OCI-LY7 (cell line): Measurements from ENCODE around the gene PITPNC1. TPM values are rescaled to one million over a fixed set of nuclear protein-coding genes. Genes with fewer than 3 reads are reported as not detected.

ENCODE experiments used
- BruUV-seq: library from RNA; stranded (reverse); fragments of 400-500 nt; replicated peaks from 2 replicates; lab custom pipeline; 2021; lab: Mats Ljungman, UMichigan
- CTCF ChIA-PET: fragments of 300-600 bp; sonication (Branson Sonifier 250); formaldehyde crosslinking; loops from one replicate; lab custom pipeline; 2022; ENCODE audit warnings: antibody characterized with exemption; ENCODE audit not compliant: unreplicated experiment; lab: Charles Lee
- POLR2A ChIA-PET: fragments of 300-600 bp; sonication (Branson Sonifier 250); formaldehyde crosslinking; loops from one replicate; lab custom pipeline; 2022; ENCODE audit warnings: antibody characterized with exemption; lab: Charles Lee
- DNase-seq: peaks from one replicate; pipeline ENCODE4 v3.0.0-alpha.2; 2015; ENCODE audit warnings: low spot score
- H2AFZ ChIP-seq: fragments of 200-600 bp; sonication (generic), shearing (Covaris generic); 2 replicates; pipeline ENCODE4 v1.6.1; 2014; ENCODE audit warnings: mild to moderate bottlenecking, antibody characterized with exemption, low read length, moderate library complexity
- H3K27ac ChIP-seq: fragments of 200-600 bp; sonication (generic); 2 replicates; pipeline ENCODE4 v1.5.1; 2014; ENCODE audit warnings: mixed run types, low read depth, mild to moderate bottlenecking, moderate library complexity, low read length, inconsistent platforms; ENCODE audit not compliant: poor library complexity, severe bottlenecking
- H3K36me3 ChIP-seq: fragments of 200-600 bp; sonication (generic); 2 replicates; pipeline ENCODE4 v1.6.1; 2014; ENCODE audit warnings: mild to moderate bottlenecking, antibody characterized with exemption, low read length, moderate library complexity, mixed read lengths; ENCODE audit not compliant: insufficient read depth
- H3K4me1 ChIP-seq: fragments of 200-600 bp; sonication (generic); 2 replicates; pipeline ENCODE4 v1.5.1; 2014; ENCODE audit warnings: mild to moderate bottlenecking, low read length; ENCODE audit not compliant: insufficient read depth, poor library complexity, severe bottlenecking
- H3K4me2 ChIP-seq: fragments of 200-600 bp; sonication (generic); 2 replicates; pipeline ENCODE4 v1.6.1; 2014; ENCODE audit warnings: mild to moderate bottlenecking, low read length
- H3K4me3 ChIP-seq: fragments of 200-600 bp; sonication (generic); 2 replicates; pipeline ENCODE4 v1.5.1; 2014; ENCODE audit warnings: mild to moderate bottlenecking, low read depth, low read length; ENCODE audit not compliant: poor library complexity, severe bottlenecking
- H3K79me2 ChIP-seq: fragments of 200-600 bp; sonication (generic); 2 replicates; pipeline ENCODE4 v1.6.1; 2016; ENCODE audit warnings: low read depth, mild to moderate bottlenecking, low read length, moderate library complexity, mixed read lengths; ENCODE audit not compliant: insufficient read depth
- H3K9me2 ChIP-seq: fragments of 200-600 bp; sonication (generic); 2 replicates; pipeline ENCODE4 v1.6.1; 2016; ENCODE audit warnings: mild to moderate bottlenecking, low read length, mixed read lengths; ENCODE audit not compliant: insufficient read depth
- H3K9me3 ChIP-seq: fragments of 200-600 bp; sonication (generic); 2 replicates; pipeline ENCODE4 v1.6.1; 2014; ENCODE audit warnings: mild to moderate bottlenecking, mixed run types, low read length, mixed read lengths
- H4K20me1 ChIP-seq: fragments of 200-600 bp; sonication (generic); 2 replicates; pipeline ENCODE4 v1.6.1; 2014; ENCODE audit warnings: mild to moderate bottlenecking, antibody characterized with exemption, low read length, moderate library complexity, mixed read lengths; ENCODE audit not compliant: insufficient read depth
- EZH2phosphoT487 ChIP-seq: fragments of 200-600 bp; sonication (generic); IDR thresholded peaks from 2 replicates; pipeline ENCODE4 v1.6.1; 2018; ENCODE audit warnings: low read depth, borderline replicate concordance, mild to moderate bottlenecking, mixed run types, antibody characterized with exemption, low read length, moderate library complexity, mixed read lengths
- intact Hi-C: fragments of 100-400 bp; cut with micrococcal nuclease; formaldehyde crosslinking; loops from one replicate; pipeline ENCODE4 v1.10.0; 2022; ENCODE audit not compliant: unreplicated experiment
- total RNA-seq, 2 experiments: library from RNA; depleted of rRNA in 1 of 2; stranded (reverse); fragments of >200 nt in 1 of 2; shearing (Covaris generic) in 1 of 2; gene quantifications; 2 replicates each; pipeline ENCODE4 v1.2.3, GENCODE V29; 2014 to 2022
- TF ChIP-seq, protein P1 (sequence below): fragments of 200-600 bp; sonication (generic); conservative IDR thresholded peaks from 2 replicates; pipeline ENCODE4 v1.5.1; 2014; ENCODE audit warnings: mild to moderate bottlenecking, antibody characterized with exemption, low read length, moderate library complexity, mixed read lengths

Gene PITPNC1
- total RNA-seq, 2 experiments from 2014 or later: 14.3 to 21.1 TPM

DNA sequence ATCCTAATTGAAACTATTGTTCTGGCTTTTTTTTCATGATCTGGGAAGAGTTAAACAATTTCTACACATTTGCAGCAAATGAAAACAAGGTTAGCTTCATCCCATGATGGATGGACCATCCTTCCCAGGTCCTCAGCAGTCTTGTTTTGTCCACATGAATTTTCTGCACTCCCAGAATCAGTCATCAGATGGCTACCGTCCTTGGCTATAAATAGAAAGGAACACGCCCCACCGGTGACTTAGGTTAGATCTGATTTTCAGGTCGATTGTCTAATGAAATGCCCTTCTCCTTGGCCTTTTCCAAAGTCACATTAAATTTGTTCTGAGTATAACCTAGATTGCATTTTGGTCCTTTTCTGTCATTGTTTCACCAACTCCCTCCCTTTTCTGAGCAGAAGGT is 299.2 kb downstream of the PITPNC1 start:
- no peak overlapping the region for H2AFZ ChIP-seq
- no peak overlapping the region for H3K4me3 ChIP-seq
- H3K4me1 ChIP-seq: peaks cover 12% of the 10 kb centered on the region
- H3K36me3 ChIP-seq: no peaks in the 10 kb centered on the region
- intact Hi-C loops: no loop called here
- no peak for TF ChIP-seq EZH2phosphoT487
- TF ChIP-seq, protein P1, sequence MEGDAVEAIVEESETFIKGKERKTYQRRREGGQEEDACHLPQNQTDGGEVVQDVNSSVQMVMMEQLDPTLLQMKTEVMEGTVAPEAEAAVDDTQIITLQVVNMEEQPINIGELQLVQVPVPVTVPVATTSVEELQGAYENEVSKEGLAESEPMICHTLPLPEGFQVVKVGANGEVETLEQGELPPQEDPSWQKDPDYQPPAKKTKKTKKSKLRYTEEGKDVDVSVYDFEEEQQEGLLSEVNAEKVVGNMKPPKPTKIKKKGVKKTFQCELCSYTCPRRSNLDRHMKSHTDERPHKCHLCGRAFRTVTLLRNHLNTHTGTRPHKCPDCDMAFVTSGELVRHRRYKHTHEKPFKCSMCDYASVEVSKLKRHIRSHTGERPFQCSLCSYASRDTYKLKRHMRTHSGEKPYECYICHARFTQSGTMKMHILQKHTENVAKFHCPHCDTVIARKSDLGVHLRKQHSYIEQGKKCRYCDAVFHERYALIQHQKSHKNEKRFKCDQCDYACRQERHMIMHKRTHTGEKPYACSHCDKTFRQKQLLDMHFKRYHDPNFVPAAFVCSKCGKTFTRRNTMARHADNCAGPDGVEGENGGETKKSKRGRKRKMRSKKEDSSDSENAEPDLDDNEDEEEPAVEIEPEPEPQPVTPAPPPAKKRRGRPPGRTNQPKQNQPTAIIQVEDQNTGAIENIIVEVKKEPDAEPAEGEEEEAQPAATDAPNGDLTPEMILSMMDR: no peak
- no peak overlapping the region for H3K27ac ChIP-seq
- no peaks in the 10 kb centered on the region for H3K79me2 ChIP-seq
- no peak for DNase-seq
- CTCF ChIA-PET: no interaction called here
- BruUV-seq: no TSS peak
- POLR2A ChIA-PET: no interaction called here
- no peaks in the 10 kb centered on the region for H3K9me2 ChIP-seq
- H3K4me2 ChIP-seq: no peak overlapping the region
- no peaks in the 10 kb centered on the region for H3K9me3 ChIP-seq
- H4K20me1 ChIP-seq: no peaks in the 10 kb centered on the region

DNA sequence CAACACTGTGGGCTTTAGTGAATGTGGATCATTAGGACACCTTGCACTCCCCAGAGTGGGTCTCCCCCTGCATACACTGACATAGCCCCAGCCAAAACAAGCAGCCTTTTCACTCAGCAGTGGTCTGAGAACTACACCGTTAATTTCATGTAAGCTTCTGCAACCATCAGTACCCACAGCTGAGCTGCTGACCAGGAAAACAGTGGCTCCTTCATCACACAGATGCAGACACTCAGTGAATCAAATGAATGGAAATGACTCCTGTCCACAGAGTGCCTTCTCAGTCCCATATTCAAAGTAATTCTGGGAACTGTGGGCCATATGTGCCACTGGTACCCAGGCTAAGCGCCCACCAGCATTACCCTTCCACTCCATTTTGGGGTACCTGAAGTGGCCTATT is 301.3 kb downstream of the PITPNC1 start:
- TF ChIP-seq EZH2phosphoT487: no peak
- TF ChIP-seq, protein P1: no peak
- no peaks in the 10 kb centered on the region for H3K9me3 ChIP-seq
- H3K4me1 ChIP-seq: peaks cover 12% of the 10 kb centered on the region
- POLR2A ChIA-PET: interaction anchor here (0.9 kb wide), 1 partner anchor 19 kb away, joined by 3 read pairs; no protein-coding TSS in a partner anchor
- CTCF ChIA-PET: no interaction called here
- DNase-seq: no peak
- H3K79me2 ChIP-seq: no peaks in the 10 kb centered on the region
- no TSS peak for BruUV-seq
- intact Hi-C loops: no loop called here
- H2AFZ ChIP-seq: no peak overlapping the region
- no peak overlapping the region for H3K27ac ChIP-seq
- no peak overlapping the region for H3K4me3 ChIP-seq
- H4K20me1 ChIP-seq: no peaks in the 10 kb centered on the region
- H3K9me2 ChIP-seq: no peaks in the 10 kb centered on the region
- no peak overlapping the region for H3K4me2 ChIP-seq
- no peaks in the 10 kb centered on the region for H3K36me3 ChIP-seq

DNA sequence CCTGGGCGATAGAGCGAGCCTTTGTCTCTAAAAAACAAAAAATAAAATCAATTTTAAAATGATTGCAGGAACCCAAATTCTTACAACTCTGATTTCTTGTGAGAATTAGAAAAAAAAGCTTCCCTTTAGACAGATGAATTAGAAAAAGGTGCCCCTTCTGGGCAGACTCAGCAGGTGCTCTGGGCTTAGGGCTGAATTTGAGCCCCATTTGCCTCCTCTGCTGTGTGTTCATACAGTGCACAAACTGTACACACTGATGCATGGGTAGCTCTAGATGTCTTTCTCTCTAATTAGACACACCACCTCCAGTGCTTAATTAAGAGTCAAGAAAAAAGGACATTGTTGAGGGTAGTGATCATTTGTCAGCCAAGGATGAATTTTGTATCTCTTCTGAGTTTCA is 302.1 kb downstream of the PITPNC1 start:
- H3K4me3 ChIP-seq: no peak overlapping the region
- BruUV-seq: no TSS peak
- H3K27ac ChIP-seq: no peak overlapping the region
- H2AFZ ChIP-seq: no peak overlapping the region
- no peaks in the 10 kb centered on the region for H3K79me2 ChIP-seq
- intact Hi-C loops: no loop called here
- no peaks in the 10 kb centered on the region for H4K20me1 ChIP-seq
- H3K4me2 ChIP-seq: no peak overlapping the region
- ChIA-PET POLR2A (no interaction called here), CTCF (no interaction called here)
- TF ChIP-seq EZH2phosphoT487: no peak
- TF ChIP-seq, protein P1: 0 out of 2 replicates have a peak, but pooled peaks have one; percentile 28
- H3K4me1 ChIP-seq: peaks cover 12% of the 10 kb centered on the region
- no peaks in the 10 kb centered on the region for H3K9me3 ChIP-seq
- H3K36me3 ChIP-seq: no peaks in the 10 kb centered on the region
- DNase-seq: peak; percentile 16
- no peaks in the 10 kb centered on the region for H3K9me2 ChIP-seq
